Right lobe of liver (tissue), 6 donors: ENCODE data around the gene SFT2D1. TPM values are rescaled to one million over a fixed set of nuclear protein-coding genes. Genes with fewer than 3 reads are reported as not detected.

Experiments
- ATAC-seq, 4 donors: fragments of 200-7000 bp; cut with Tn5 transposase; one replicate each; pipeline ENCODE4 v1.9.1; 2020; ENCODE audit warnings: mild to moderate bottlenecking in 4 of 4, moderate library complexity in 4 of 4
- DNase-seq, 3 donors: peaks; one replicate each; pipeline ENCODE4 v3.0.0-alpha.2; 2020
- H3K27ac ChIP-seq, 3 donors: fragments of 200-600 bp; one replicate each; pipeline ENCODE4 v1.8.0; 2022
- H3K27me3 ChIP-seq, 2 donors: fragments of 200-600 bp; one replicate each; pipeline ENCODE4 v1.8.0; 2022
- H3K36me3 ChIP-seq, 4 donors: fragments of 200-600 bp; sonication (generic) in 1 of 4; one replicate each; pipeline versions ENCODE4 v1.5.1 to v1.8.0; 2017 to 2022; ENCODE audit warnings: control low read depth in 1 of 4
- H3K4me1 ChIP-seq, 4 donors: fragments of 200-600 bp; sonication (generic) in 1 of 4; one replicate each; pipeline versions ENCODE4 v1.5.1 to v1.8.0; 2017 to 2022; ENCODE audit warnings: control low read depth in 1 of 4
- H3K4me3 ChIP-seq, 3 donors: fragments of 200-600 bp; one replicate each; pipeline ENCODE4 v1.8.0; 2022
- H3K9me3 ChIP-seq, 4 donors: fragments of 200-600 bp; sonication (generic) in 1 of 4; one replicate each; pipeline versions ENCODE4 v1.5.1 to v1.8.0; 2017 to 2022; ENCODE audit warnings: control low read depth in 1 of 4
- POLR2A ChIP-seq: fragments of 450-650 bp; IDR thresholded peaks from one replicate; pipeline ENCODE4 v1.6.1; 2017; ENCODE audit warnings: antibody characterized with exemption, mild to moderate bottlenecking
- WGBS: methylation state at CpG from one replicate; pipeline ENCODE4 v1.1.6; 2018; ENCODE audit warnings: low coverage, low lambda C conversion rate; ENCODE audit not compliant: insufficient coverage; ENCODE audit errors: missing lambda C conversion rate; 5-methylcytosine and 5-hydroxymethylcytosine counted together
- intact Hi-C, 2 donors: fragments of 100-400 bp; cut with DNase I; formaldehyde crosslinking; loops; one replicate each; pipeline versions ENCODE4 v1.11.2 to v1.14.1; 2022
- total RNA-seq, 6 experiments: library from RNA; depleted of rRNA in 2 of 6; stranded (reverse); fragments of >200 nt in 2 of 6; fragmentation: NEBNext Ultra II Directional in 3 of 6; extraction: Animal tissue kit (Norgen Biotek cat#: 25700) in 3 of 6; gene quantifications; one replicate each; pipeline versions ENCODE4 v1.1.0 to v1.2.4, GENCODE V29; 2016 to 2023
- TF ChIP-seq, protein P1 (sequence below), 4 donors: fragments of 200-600 bp in 3 of 4; fragments of 450-650 bp in 1 of 4; IDR thresholded peaks; one replicate each; pipeline versions ENCODE4 v1.5.1 to v1.8.0; 2016 to 2022; ENCODE audit warnings: antibody characterized with exemption in 4 of 4, mild to moderate bottlenecking in 2 of 4
- donor health status: DM: no; HTN: yes; CAD: no.
- donor health status: DM: no; HTN: no; CAD: no.
- donor health status: DM: no; HTN: no; CAD: no.
- donor health status: DM: no; HTN: yes; CAD: no.
- donor health status: DM: no; HTN: yes; CAD: no.

The SFT2D1 gene
- total RNA-seq, 6 experiments from 2014 or later = 6.7 to 14.0 (median 12.8) TPM

DNA sequence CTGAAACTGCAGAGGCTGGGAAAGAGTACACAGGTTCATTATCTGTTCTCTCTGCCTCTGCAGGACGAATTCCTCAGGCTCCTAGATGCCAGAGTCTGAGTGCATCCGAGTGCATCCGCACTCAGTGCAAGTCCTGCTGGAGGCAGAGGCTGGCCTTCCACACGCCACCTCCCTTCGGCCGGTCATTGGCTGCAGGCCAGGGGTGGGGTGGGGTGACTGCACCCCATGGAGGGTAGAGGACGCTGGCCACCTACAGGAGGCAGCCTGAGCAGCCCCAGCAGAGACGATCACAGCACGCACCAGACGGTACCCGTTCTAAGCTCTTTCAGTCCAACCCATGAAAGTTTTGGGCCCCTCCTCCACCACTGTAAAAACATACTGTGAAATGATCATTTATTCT, 11.7 kb downstream of the SFT2D1 start:
- Histone ChIP-seq H3K27ac (no peak overlapping the region), H3K9me3 (no peaks in the 10 kb centered on the region), H3K27me3 (no peaks in the 10 kb centered on the region), H3K36me3 (peaks cover 0 to 29% (median under 1%) of the 10 kb centered on the region in 4 donors), H3K4me3 (no peak overlapping the region), H3K4me1 (peaks cover 0 to 15% (median 7%) of the 10 kb centered on the region in 4 donors)
- peak; percentile 96 to 99 (median 98) for ATAC-seq
- 20% methylated on average over 5 of the region's 11 CpGs for WGBS
- peak; percentile 83 to 94 (median 86) for DNase-seq
- intact Hi-C loops = no loop called here
- TF ChIP-seq POLR2A = no peak
- TF ChIP-seq, protein P1, sequence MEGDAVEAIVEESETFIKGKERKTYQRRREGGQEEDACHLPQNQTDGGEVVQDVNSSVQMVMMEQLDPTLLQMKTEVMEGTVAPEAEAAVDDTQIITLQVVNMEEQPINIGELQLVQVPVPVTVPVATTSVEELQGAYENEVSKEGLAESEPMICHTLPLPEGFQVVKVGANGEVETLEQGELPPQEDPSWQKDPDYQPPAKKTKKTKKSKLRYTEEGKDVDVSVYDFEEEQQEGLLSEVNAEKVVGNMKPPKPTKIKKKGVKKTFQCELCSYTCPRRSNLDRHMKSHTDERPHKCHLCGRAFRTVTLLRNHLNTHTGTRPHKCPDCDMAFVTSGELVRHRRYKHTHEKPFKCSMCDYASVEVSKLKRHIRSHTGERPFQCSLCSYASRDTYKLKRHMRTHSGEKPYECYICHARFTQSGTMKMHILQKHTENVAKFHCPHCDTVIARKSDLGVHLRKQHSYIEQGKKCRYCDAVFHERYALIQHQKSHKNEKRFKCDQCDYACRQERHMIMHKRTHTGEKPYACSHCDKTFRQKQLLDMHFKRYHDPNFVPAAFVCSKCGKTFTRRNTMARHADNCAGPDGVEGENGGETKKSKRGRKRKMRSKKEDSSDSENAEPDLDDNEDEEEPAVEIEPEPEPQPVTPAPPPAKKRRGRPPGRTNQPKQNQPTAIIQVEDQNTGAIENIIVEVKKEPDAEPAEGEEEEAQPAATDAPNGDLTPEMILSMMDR (IDR thresholded peaks at IDR 0.05) = peak; percentile 25 to 56 (median 42)

- Histone ChIP-seq H3K9me3 (no peaks in the 10 kb centered on the region), H3K4me1 (peaks cover 0 to 13% (median 5%) of the 10 kb centered on the region in 4 donors), H3K27ac (no peak overlapping the region), H3K4me3 (no peak overlapping the region), H3K27me3 (no peaks in the 10 kb centered on the region), H3K36me3 (peaks cover 0 to 52% (median 9%) of the 10 kb centered on the region in 4 donors)
- intact Hi-C loops = no loop called here
- DNase-seq (no peak), ATAC-seq (no peak)
- WGBS = 81% methylated on average over 4 of the region's 6 CpGs
- TF ChIP-seq, protein P1 (IDR thresholded peaks at IDR 0.05) = no peak
- no peak for TF ChIP-seq POLR2A
These were observed 16.8 kb downstream of the SFT2D1 start for GRCh38 chr6:166325383-166326042.

DNA sequence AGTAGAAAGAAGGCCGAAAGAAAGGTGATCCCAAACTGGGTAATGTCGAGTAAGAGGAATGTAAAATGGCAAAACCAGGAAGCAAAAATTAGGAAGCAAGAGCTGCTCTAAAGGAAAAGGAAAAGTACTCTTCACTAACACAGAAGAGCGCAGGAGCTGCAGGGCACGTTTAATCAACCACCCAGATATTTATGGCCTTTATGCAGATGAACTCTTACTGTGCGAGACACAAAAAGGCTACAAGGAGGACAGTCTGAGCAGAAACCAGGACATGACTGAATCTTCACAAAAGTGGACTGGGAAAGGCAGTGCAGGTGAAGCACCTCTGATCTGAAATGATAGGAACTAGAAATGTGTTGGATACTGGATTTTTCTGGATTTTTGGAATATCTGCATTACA, 18.9 kb downstream of the SFT2D1 start:
- no peaks in the 10 kb centered on the region for H3K4me1 ChIP-seq
- H3K27me3 ChIP-seq = no peaks in the 10 kb centered on the region
- intact Hi-C loops = no loop called here
- TF ChIP-seq, protein P1 (IDR thresholded peaks at IDR 0.05) = no peak
- ATAC-seq (no peak), DNase-seq (no peak)
- H3K4me3 ChIP-seq = no peak overlapping the region
- no peak overlapping the region for H3K27ac ChIP-seq
- H3K36me3 ChIP-seq = peaks cover 0 to 48% (median 9%) of the 10 kb centered on the region in 4 donors
- no peaks in the 10 kb centered on the region for H3K9me3 ChIP-seq
- WGBS = 81% methylated on average over 4 of the region's 5 CpGs

DNA sequence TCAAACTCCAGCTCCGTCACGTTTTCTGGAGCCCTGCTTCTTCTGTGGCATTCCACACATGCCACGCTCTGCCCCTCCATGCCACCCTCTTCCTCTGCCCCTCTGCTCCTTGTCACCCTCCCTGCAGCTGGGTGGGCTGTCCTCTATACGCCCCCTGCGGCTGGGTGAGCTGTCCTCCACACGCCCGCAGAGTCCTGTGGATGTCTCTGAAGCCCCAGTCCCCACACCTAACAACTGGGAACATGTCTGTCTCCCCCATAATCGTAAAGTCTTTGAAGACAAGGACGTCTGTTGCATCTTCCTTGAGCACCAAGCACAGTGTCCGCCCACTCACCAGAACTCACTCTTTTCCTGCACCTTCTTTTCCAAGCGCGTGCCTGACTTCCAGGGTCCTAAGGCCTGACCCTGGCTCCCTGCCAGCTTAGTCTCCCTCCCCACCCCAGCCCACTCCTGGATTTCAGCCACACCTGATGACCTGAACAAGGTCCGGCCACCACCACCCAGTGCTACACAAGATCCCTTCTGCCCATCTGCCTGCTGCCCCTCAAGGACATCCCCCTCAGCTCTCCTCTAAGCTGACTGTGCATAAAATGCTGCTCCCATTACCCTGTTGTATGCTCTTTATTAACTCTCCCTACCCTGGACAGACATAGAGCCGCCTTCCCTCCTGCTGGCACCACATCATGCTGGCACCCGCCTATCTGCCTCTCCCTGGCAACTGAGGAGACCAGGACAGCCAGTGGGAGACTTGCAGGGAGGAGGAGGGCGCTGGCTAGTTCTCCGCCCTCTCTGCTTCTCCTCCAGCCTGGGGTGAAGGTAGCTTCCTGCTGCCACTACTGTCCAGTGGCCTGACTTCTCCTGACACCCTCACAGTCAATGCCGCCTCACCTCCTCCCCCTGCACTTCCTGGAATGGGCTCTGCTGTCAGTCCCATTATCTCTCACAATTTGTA, 23.4 kb downstream of the SFT2D1 start:
- DNase-seq (no peak), ATAC-seq (peak in 1 of 4 donors; percentile 17)
- WGBS = 86% methylated on average over 16 of the region's 18 CpGs
- no peaks in the 10 kb centered on the region for H3K9me3 ChIP-seq
- H3K27ac ChIP-seq = no peak overlapping the region
- intact Hi-C loops = loop anchor here in 1 of 2 donors (10.0 kb wide), 1 partner anchor 76 kb away; no protein-coding TSS in a partner anchor
- H3K4me1 ChIP-seq = no peaks in the 10 kb centered on the region
- H3K36me3 ChIP-seq = peaks cover 0 to 24% (median 7%) of the 10 kb centered on the region in 4 donors
- TF ChIP-seq POLR2A = no peak
- TF ChIP-seq, protein P1 (IDR thresholded peaks at IDR 0.05) = no peak
- no peak overlapping the region for H3K4me3 ChIP-seq
- H3K27me3 ChIP-seq = no peaks in the 10 kb centered on the region
